Effector CD8-positive, alpha-beta T cell (primary cell): ENCODE measurements around the gene PSME2.
A peak's percentile ranks its signal among the peaks of the same experiment; 100 is the strongest.

Source experiments
- DNase-seq: peaks from one replicate; lab custom pipeline; 2025; lab: John Stamatoyannopoulos, UW

Gene PSME2

DNA sequence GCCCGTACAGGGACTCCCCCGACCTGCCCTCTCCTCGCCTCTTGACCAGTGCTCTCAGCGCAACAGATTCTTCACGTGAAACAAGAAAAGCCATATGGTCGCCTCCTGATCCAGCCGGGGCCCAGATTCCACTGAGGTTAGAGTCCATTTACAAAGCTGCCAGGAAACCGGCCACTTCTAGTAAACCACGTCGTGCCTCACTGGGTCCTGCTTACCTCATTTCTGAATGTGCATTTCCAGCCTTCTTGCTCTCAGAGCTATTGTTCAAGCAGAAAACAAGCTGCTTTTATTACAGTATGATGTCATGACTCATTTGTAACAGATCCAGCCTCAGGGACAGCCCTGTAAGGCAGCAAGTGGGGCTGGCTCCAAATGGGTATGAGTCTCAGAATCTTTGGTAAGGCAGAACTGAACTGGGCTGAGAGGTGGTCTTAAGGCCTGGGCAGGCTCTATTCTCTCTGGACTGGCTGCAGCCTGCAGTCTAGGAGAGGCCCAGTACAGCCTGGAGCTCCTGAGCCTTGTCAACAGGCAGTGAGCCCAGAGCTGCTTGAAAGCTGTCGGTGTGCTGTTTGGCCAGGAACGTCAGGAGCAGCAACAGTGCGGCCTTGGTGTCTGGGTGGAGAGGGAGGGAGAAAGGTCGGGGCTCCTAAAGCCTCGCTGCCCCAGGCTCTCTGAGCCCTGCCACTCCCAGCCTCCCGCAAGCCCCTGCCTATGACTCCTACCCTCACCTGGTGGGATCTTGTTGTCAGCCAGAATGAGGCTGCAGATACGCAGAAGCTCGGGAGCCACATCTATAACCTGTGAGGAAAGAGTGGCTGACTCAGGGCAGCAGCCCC lies 33.8 kb upstream of the PSME2 start:
- no peak for DNase-seq

DNA sequence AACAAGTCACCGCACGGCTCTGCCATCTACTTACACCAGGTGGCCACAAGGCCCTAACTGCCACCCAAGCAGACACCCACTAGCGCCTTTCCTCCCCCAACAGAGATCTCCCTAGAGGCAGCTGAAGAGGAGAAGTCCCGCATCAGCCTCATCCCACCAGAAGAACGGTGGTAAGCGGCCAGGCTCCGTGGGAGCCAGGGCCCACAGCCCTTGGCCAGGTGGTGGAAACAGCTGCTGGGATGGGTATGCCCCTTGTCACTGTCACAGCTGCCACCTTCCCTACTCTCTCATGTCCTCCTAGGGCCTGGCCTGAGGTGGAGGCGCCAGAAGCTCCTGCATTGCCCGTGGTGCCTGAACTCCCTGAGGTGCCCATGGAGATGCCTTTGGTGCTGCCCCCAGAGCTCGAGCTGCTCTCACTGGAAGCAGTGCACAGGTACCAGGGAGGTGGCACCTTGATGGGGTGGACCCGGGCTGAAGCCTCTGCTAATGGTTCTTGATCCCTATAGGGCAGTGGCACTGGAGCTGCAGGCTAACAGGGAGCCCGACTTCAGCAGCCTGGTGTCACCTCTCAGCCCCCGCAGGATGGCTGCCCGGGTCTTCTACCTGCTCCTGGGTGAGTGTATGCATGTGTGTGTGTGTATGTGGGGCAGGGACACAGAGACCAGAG lies 33.0 kb upstream of the PSME2 start:
- no peak for DNase-seq

- DNase-seq: no peak
These were observed 32.2 kb upstream of the PSME2 start for GRCh38 chr14:24178399-24179178.

- DNase-seq: no peak
These were observed 31.5 kb upstream of the PSME2 start for GRCh38 chr14:24177891-24178290.

DNA sequence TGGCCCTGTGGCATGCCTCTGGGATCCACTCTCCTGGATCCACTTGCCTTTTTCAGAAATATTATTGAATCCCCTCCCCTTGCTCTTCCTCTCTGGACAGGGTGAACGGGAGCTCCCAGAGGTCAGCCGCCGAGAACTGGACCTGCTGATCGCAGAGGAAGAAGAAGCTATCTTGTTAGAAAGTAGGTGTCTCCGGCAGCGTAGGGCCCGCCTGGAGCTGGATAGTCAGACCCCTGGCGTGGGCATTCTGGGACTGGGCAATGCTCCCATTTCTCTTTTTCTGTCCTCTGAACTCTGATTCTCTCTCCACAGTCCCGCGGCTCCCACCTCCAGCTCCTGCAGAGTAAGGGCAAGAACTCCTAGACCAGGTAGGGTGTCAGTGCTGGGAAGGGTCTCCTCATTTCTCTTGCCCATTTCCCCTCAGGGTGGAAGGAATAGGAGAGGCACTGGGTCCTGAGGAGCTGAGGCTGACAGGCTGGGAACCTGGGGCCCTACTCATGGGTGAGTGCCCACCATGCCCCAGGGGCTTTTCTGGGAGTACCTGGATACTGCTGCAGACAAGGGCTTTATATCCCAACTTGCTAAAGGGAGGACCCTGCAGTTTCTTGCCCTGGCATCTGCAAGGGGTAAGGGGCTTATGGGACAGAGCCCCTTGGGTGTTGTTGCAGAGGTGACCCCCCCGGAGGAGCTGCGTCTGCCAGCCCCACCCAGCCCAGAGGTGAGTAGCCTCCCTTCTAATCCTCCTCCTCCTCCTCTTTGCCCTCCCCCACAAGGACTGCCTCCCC lies 30.8 kb upstream of the PSME2 start:
- no peak for DNase-seq

DNA sequence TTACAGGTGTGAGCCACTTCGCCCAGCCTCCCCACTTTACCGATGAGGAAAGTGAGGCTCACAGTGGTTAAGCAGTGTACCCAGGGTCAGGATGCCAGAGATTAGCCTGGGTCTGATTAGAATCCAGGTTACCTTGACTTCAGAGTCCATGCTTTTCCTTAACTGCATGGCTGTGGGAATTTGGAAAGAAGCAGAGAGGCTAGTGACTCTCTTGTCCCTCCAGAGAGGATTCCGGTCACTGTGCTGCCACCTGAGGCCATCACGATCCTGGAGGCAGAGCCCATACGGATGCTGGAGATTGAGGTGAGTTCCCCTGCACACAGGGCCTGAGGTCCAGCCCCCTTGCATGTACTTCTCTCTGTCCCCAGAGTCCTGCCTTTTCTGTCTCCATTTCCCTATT lies 30.2 kb upstream of the PSME2 start:
- DNase-seq: no peak

- DNase-seq: no peak
These were observed 26.5 kb upstream of the PSME2 start for GRCh38 chr14:24172871-24173281.

DNA sequence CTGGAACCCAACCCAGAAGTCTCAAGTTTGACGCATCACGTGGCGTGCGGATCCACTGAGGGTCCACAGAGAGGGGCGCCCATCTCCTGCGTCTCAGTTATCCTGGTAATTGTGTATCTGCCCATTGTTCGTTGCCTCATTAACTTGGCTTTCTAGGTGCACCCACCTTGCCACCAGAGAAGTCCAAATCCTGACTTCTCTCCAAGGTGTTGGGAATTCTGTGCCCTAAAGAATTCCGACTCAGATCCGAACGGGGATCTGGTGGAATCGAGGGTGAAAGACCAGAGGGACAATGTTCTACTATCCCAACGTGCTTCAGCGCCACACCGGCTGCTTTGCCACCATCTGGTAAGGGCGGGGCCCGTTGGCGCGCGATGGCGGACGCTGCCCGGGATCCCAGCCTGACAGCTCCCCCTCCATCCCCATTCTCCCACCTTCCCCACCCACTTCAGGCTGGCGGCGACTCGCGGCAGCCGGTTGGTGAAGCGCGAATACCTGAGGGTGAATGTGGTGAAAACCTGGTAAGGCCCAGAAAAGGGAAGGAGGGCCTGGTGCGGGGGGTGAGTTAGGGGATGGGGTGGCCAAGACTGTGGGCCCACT lies 26.0 kb upstream of the PSME2 start:
- no peak for DNase-seq

DNA sequence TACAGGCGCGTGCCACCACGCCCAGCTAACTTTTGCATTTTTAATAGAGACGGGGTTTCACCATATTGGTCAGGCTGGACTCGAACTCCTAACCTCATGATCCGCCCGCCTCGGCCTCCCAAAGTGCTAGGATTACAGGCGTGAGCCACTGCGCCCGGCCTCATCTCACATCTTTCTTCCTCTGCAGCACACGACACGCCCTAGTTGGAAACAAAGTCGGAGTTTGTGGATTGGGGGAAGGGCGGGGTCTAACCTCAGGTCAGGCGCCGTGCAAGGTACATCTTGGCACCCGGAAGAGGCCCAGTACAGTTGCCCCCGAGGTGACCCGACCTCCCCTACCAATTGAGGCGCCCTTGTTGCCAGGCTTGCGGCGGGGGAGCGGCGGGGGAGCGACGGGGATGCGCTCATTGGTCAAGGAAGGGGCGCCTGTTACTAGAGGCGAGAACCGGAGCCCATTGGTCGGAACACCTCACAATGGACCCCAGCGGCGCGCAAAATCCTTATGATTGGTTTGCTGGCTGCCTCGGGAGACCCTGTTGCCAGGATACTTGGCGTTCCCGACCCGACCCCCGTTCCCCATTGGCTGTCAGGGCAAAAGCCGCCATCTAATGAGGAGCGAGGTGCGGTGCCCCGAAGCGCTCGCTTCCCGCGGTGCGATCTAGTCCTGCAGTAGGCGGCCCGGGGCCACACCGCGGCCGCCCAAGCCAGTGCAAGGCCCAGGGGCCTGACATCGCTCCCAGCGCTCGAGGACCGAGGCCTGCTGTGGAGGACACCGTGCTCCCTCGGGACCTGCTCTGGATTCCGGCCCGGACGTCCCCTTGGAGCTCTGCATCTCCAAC lies 25.2 kb upstream of the PSME2 start, which contains the start of gene REC8:
Gene REC8, plus strand, starts transcription at position 659 of the 839 bp plus-strand sequence. CDS start 473 bp downstream, outside the sequence.
- peak; percentile 77 for DNase-seq

DNA sequence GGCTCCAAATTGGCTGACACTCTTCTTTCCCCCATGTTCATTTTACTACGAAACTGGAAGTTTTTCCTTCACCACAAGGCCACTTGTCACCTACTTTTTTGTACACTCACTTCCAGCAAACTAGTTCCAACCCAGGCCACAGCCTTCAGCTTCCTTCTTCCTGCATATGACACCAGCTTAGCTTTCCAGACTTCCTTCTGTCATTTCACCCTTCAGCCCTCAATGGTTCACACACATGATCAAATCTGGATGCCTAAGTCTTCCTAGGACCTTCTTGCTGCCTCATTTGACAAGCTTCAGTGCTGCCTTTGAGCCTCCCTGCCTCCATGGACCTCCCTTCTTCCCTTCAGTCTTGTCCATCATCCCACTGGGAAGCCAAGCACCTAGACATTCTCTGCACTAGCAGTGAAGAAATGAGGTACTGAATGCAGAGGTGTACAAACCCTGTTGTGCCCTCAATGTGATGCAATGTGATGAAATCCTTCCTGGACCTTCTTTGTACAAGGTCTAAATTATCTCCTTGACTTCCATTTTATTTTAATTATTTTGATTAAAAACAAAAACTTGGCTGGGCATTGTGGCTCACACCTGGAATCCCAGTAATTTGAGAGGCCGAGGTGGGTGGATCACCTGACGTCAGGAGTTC lies 21.2 kb upstream of the PSME2 start:
- DNase-seq: no peak

DNA sequence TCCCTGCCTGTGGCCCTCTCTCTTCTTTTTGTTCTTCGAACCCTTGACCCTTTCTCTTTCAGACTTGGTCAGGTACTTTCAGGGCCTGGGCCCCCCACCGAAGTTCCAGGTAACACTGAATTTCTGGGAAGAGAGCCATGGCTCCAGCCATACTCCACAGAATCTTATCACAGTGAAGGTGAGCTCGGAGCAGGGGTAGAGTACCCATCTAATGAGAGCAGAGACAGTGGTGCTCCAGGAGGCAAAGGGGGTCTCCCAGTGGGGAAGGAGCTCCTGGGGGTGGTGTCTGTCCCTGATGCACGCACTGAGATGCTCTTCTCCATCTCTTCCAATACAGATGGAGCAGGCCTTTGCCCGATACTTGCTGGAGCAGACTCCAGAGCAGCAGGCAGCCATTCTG lies 19.4 kb upstream of the PSME2 start:
- no peak for DNase-seq

GRCh38 chr14:24164518-24164991 lies 18.1 kb upstream of the PSME2 start:
- no peak for DNase-seq

DNA sequence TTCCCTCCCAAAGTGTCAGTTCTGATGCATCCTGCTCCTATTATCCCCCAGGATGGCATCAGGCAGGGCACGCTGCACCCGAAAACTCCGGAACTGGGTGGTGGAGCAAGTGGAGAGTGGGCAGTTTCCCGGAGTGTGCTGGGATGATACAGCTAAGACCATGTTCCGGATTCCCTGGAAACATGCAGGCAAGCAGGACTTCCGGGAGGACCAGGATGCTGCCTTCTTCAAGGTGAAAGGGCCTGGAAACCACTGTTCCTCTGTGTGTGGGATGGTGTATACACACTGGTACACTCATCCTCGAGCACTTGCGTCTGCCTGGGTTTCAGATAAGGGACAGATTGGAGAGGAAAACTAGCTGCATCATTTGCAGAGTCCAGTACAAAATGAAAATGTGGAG lies 15.7 kb upstream of the PSME2 start:
- no peak for DNase-seq

GRCh38 chr14:24160850-24161804 lies 14.7 kb upstream of the PSME2 start, which contains the start of gene IRF9:
Gene IRF9 (plus strand): TSS chr14:24161265. CDS start chr14:24162145, 880 bp downstream.
- peak; percentile 97 for DNase-seq

DNA sequence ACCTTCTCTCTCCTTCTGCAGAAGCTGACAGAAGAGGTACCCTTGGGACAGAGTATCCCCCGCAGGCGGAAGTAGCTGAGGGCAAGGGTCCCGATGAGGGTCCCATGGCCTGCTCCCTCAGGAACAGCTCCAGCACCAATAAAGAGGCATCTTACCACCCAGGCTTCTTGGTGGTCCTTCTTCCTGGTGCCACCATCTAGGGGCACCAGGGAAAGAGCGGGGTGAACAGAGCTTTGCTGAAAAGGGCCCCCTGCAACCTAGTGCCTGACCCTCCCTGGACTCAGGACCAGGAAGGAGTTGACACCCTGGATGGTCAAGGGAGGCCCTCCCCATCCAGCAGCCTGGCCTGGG lies 14.1 kb upstream of the PSME2 start:
- DNase-seq: no peak

DNA sequence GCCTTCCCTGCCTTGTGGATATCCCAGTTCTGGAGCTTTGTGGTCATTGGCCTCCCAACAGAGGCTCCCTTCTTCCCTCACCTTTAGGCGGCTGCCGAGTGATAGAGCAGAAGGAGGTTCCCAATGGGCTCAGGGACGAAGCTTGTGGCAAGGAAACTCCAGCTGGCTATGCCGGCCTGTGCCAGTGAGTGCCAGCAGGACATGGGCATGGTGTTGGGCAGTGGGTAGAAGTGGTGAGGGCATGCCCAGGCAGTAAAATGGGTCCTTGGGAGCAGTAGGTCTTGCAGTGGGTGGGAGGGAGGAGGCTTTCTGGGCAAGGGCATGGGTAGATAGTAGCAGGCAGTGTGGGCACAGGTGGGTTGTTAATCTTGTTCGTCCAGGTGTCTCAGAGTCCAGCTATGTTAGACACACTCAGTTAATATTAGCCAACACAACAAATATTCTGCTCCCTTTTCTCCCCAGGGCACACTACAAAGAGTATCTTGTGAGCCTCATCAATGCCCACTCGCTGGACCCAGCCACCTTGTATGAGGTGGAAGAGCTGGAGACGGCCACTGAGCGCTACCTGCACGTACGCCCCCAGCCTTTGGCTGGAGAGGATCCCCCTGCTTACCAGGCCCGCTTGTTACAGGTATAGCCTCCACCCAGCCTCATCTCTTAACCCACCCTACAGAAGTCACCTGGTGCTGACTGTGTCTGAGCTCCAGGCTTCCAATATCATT lies 13.5 kb upstream of the PSME2 start:
- DNase-seq: no peak

- no peak for DNase-seq
These were observed 10.9 kb upstream of the PSME2 start for GRCh38 chr14:24157331-24157730.

GRCh38 chr14:24156840-24157239 lies 10.4 kb upstream of the PSME2 start:
- DNase-seq: no peak
